Astrocyte of the cerebellum (primary cell): Measurements from ENCODE around the gene SFXN2.
A peak's percentile ranks its signal among the peaks of the same experiment; 100 is the strongest.

ENCODE experiments used
- DNase-seq: peaks from one replicate; pipeline ENCODE4 v3.0.0-alpha.2; 2011; ENCODE audit warnings: low read depth
- H3K4me3 ChIP-seq: 2 replicates; pipeline ENCODE4 v1.5.1; 2011; ENCODE audit warnings: mild to moderate bottlenecking, low read depth, low read length, moderate library complexity
- in situ Hi-C: cut with HindIII; loops from 2 replicates; pipeline ENCODE4 v1.10.0; 2017; ENCODE audit warnings: low sequenced_read_pairs
- TF ChIP-seq, protein P1 (sequence below): IDR thresholded peaks from 2 replicates; pipeline ENCODE4 v1.5.1; 2012; ENCODE audit warnings: low read length, low read depth, moderate library complexity, mild to moderate bottlenecking; ENCODE audit errors: missing control alignments

The SFXN2 gene

DNA sequence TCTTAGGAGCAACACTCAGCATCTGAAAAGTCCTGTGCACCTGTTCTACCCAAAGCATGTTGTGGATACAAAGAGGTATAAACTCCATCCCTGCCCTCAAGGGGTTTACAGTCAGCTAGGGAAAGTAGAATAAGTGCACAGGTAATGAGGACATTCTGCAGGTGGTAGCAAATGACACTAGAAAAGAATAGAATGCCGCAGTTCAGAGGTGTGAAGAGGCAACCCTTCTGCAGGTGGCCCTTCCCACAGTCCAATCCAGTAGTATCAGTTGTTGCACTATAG, 66.0 kb downstream of the SFXN2 start:
- in situ Hi-C loops: no loop called here
- no peak overlapping the region for H3K4me3 ChIP-seq
- DNase-seq: no peak
- TF ChIP-seq, protein P1, sequence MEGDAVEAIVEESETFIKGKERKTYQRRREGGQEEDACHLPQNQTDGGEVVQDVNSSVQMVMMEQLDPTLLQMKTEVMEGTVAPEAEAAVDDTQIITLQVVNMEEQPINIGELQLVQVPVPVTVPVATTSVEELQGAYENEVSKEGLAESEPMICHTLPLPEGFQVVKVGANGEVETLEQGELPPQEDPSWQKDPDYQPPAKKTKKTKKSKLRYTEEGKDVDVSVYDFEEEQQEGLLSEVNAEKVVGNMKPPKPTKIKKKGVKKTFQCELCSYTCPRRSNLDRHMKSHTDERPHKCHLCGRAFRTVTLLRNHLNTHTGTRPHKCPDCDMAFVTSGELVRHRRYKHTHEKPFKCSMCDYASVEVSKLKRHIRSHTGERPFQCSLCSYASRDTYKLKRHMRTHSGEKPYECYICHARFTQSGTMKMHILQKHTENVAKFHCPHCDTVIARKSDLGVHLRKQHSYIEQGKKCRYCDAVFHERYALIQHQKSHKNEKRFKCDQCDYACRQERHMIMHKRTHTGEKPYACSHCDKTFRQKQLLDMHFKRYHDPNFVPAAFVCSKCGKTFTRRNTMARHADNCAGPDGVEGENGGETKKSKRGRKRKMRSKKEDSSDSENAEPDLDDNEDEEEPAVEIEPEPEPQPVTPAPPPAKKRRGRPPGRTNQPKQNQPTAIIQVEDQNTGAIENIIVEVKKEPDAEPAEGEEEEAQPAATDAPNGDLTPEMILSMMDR: no peak

DNA sequence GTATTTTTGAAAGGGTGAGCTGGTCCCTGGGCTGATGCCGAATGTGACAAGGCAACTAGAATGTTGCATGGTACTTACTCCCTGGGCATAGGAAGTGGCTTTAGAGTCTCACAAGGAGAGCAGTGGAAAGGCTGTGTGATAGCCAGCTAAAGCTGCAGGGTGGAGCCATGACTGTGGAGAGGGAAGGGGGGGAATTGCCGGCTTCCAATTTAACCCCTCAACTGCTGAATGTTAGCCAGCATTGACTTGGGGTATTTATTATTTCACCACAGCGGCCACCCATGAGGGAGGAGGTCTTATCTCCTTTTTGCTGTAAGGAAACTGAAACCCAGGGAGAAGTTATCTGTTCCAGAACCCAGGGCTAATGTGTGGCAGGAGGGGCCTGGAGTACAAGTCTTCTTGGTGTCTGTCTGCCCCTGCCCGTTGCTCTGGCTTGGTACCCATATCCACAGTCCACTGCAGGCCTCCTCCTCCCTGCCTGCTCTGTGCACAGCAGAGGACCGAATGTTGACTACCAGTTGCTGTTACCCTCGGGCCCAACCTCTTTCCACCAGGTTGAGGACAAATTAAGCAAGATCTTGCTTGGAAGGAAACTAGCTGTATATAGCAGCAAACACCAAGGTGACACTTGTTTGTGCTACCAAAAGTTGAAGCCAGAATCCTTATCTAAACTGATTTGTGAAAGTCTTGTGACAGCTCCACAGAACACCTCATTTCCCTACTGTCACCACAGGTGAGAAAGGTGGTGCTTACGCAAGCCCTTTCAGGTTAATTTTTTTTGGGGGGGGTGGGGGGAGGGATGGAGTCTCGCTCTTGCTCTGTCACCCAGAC, 66.9 kb downstream of the SFXN2 start:
- in situ Hi-C loops: no loop called here
- TF ChIP-seq, protein P1: no peak
- no peak overlapping the region for H3K4me3 ChIP-seq
- no peak for DNase-seq

DNA sequence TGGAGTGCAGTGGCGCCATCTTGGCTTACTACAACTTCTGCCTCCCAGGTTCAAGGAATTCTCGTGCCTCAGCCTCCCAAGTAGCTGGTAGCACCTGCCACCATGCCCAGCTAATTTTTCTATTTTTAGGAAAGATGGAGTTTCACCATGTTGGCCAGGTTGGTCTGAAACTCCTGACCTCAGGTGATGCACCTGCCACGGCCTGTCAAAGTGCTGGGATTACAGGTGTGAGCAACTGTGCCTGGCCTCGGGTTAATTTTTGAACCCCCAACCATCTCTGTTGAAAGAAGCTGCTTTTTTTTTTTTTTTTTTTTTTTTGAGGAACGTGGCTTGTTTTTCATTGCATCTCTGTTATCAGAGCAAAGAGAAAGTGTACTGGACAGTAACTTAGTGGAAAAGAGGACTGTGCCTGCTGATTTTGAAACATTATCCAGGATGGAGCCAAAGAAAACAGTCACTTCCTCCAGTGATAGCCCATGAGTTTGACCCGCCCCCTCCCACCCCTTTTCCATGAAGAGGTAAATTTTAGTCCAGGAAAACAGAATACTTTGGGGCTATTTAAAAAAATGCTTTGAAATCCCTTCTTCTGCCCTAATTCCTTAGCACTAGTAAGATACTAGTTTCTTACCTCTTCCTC, 67.6 kb downstream of the SFXN2 start:
- H3K4me3 ChIP-seq: no peak overlapping the region
- in situ Hi-C loops: no loop called here
- TF ChIP-seq, protein P1: no peak
- DNase-seq: no peak

DNA sequence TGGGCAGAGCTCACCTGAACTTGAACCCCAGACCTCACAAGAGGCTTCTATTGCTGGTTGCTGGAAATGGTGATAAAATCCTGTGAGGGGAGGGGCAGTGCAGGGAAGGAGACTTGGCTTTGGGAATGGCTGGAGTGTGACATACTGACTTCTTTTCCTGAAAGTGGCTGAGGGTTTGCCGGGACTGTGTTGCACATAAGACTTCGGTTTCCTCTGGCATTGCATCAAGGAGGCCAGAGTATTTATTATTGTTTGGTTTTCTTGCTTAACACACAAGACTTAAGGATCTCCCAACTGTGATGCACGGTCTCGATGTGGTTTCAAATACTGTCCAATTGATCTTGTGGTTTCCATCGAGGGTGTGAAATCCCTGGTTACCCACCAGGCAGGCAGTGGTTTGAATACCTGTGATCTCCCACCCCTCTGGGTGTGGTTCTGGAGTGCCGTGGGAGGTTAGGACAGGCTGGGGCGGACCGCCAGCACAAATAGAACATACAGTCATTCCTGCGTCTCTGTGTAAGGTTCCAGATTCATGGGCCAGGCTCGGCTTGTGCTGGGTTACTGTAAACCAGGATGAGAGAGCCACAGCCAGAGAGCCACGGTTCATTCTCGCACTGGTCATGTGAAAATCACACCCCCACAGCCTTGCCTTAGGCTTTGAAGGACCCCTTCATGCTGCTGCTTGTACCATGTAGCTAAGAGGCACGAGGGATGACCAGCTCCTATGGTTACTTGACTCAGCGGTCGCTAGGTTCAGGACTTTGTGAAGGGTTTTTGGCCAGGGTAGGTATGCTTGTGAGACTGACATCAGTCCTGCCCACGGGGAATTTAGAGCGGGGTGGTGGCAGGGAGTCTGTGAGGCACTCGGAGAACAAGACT, 68.5 kb downstream of the SFXN2 start:
- TF ChIP-seq, protein P1: no peak
- DNase-seq: peak; percentile 99
- in situ Hi-C loops: no loop called here
- H3K4me3 ChIP-seq: no peak overlapping the region

DNA sequence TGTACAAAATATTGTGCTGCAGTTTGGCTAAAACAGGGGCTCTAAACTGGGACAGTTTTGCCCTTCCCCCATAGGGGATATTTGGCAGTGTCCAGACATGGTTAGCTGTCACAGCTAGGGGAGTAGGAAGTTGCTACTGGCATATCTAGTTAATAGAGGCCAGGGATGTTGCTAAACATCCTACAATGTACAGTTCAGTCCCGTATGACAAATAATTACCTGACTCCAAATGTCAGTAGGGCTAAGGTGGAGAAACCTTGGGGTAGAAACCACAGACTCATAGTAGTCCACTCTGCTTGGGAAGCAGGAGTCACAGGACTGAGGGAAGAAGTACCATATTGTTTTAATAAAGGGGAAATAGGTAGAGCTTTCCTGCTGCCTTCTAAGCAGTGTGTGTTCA, 69.1 kb downstream of the SFXN2 start:
- no peak for DNase-seq
- TF ChIP-seq, protein P1: no peak
- no peak overlapping the region for H3K4me3 ChIP-seq
- in situ Hi-C loops: no loop called here

DNA sequence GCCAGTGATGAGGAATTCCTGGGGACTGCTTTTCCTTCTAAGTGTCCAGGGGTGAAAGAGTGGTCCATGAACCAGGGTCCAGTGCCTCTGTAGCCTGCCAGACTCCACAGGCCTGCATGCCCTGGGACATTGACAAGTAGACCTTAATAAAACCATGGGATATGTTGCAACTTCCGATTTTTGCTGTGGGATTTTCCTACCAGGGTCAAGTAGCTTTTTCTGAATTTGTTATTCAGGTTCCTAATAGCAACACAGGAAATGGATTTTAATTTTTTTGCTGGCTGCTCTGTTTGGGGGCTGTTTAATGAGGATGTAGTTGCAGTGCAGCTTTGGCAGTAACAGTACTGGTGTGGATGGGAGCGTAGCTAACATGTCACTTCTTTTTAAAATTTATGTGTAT, 71.4 kb downstream of the SFXN2 start:
- no peak overlapping the region for H3K4me3 ChIP-seq
- DNase-seq: no peak
- TF ChIP-seq, protein P1: no peak

More for the DNA sequence above, 71.4 kb downstream of the SFXN2 start:
- in situ Hi-C loops: no loop called here
